NCI-H2081 (cell line): ENCODE measurements around the gene ABHD3.
A peak's percentile ranks its signal among the peaks of the same experiment; 100 is the strongest.
"Not testable (repeated sequence)": the region's sequence is repeated elsewhere in the genome, so short reads cannot be mapped to it uniquely, and the experiment has no call there.

Source experiments
- DNase-seq, 2 experiments: peaks; one replicate each; lab custom pipeline; 2025; lab: John Stamatoyannopoulos, UW

Gene ABHD3

GRCh38 chr18:21650311-21650710 is 54.3 kb downstream of the ABHD3 start:
- DNase-seq, result no peak

- DNase-seq, result not testable (repeated sequence)
Observed at GRCh38 chr18:21640375-21640774, 64.2 kb downstream of the ABHD3 start.

- DNase-seq, result no peak
Observed at GRCh38 chr18:21638822-21639221, 65.8 kb downstream of the ABHD3 start.

GRCh38 chr18:21636769-21637168 is 67.8 kb downstream of the ABHD3 start:
- DNase-seq, result no peak

- no peak for DNase-seq
Observed at GRCh38 chr18:21634588-21635199, 69.9 kb downstream of the ABHD3 start.

- DNase-seq, result no peak
Observed at GRCh38 chr18:21632393-21632792, 72.2 kb downstream of the ABHD3 start.

- no peak for DNase-seq
Observed at GRCh38 chr18:21629089-21629832, 75.3 kb downstream of the ABHD3 start.

- not testable (repeated sequence) for DNase-seq
Observed at GRCh38 chr18:21621640-21622039, 82.9 kb downstream of the ABHD3 start.

GRCh38 chr18:21612125-21613039 is 92.2 kb downstream of the ABHD3 start, which contains the start of gene SNRPD1:
SNRPD1 (plus strand) TSS chr18:21612314; CDS start chr18:21612430, 116 bp downstream.
- DNase-seq, result peak; percentile 89 to 93

GRCh38 chr18:21611401-21612124 is 93.0 kb downstream of the ABHD3 start:
- DNase-seq, result not testable (repeated sequence)

- DNase-seq, result no peak
Observed at GRCh38 chr18:21605213-21605612, 99.4 kb downstream of the ABHD3 start.

GRCh38 chr18:21604671-21605070 is 99.9 kb downstream of the ABHD3 start:
- no peak for DNase-seq

- no peak for DNase-seq
Observed at GRCh38 chr18:21602299-21602587, 102.3 kb downstream of the ABHD3 start.
